Left lung (tissue), 10 donors: ENCODE data around the gene MDFIC. TPM values are rescaled to one million over a fixed set of nuclear protein-coding genes. Genes with fewer than 3 reads are reported as not detected.

ENCODE experiments used
- ATAC-seq: fragments of 200-7000 bp; cut with Tn5 transposase; one replicate; pipeline ENCODE4 v1.9.1; 2020; ENCODE audit warnings: moderate library complexity
- DNase-seq, 4 donors: peaks; one replicate each; pipeline ENCODE4 v3.0.0-alpha.2; 2013 to 2020
- H3K27ac ChIP-seq, 2 donors: fragments of 200-600 bp; sonication (generic) in 1 of 2; one replicate each; pipeline versions ENCODE4 v1.5.0 to v1.8.0; 2020 to 2021
- H3K27me3 ChIP-seq, 2 donors: fragments of 200-600 bp; sonication (generic) in 1 of 2; one replicate each; pipeline versions ENCODE4 v1.5.0 to v1.8.0; 2020 to 2021
- H3K36me3 ChIP-seq, 2 donors: fragments of 200-600 bp; sonication (generic) in 1 of 2; one replicate each; pipeline versions ENCODE4 v1.5.0 to v1.8.0; 2020 to 2021
- H3K4me1 ChIP-seq, 2 donors: fragments of 200-600 bp; one replicate each; pipeline ENCODE4 v1.8.0; 2021
- H3K4me3 ChIP-seq, 2 donors: fragments of 200-600 bp; sonication (generic) in 1 of 2; one replicate each; pipeline versions ENCODE4 v1.5.0 to v1.8.0; 2020 to 2021; ENCODE audit warnings: mild to moderate bottlenecking in 1 of 2
- H3K9me3 ChIP-seq, 2 donors: fragments of 200-600 bp; sonication (generic) in 1 of 2; one replicate each; pipeline versions ENCODE4 v1.5.0 to v1.8.0; 2020 to 2021
- CTCF ChIP-seq, 2 donors: fragments of 200-600 bp; sonication (generic) in 1 of 2; IDR thresholded peaks; one replicate each; pipeline versions ENCODE4 v1.5.0 to v1.8.0; 2021; ENCODE audit warnings: antibody characterized with exemption in 2 of 2
- intact Hi-C, 2 donors: fragments of 100-400 bp; cut with DNase I; formaldehyde crosslinking; loops; one replicate each; pipeline versions ENCODE4 v1.11.2 to v1.14.2; 2022
- polyA plus RNA-seq, 6 donors: library from polyadenylated mRNA; unstranded; fragments of 120-200 nt; gene quantifications; one replicate each; pipeline ENCODE4 v1.2.1, GENCODE V29; 2013; ENCODE audit not compliant: insufficient read length in 6 of 6
- total RNA-seq, 2 donors: library from RNA; stranded (reverse); fragmentation: NEBNext Ultra II Directional; extraction: Animal tissue kit (Norgen Biotek cat#: 25700); gene quantifications; one replicate each; pipeline ENCODE4 v1.2.1, GENCODE V29; 2021
- donor health status: DM: no; HTN: yes; CAD: no.
- donor health status: DM: no; HTN: no; CAD: no.

MDFIC gene
- total and polyA plus RNA-seq, 8 donors = 30.8 to 64.4 (median 57.9) TPM

DNA sequence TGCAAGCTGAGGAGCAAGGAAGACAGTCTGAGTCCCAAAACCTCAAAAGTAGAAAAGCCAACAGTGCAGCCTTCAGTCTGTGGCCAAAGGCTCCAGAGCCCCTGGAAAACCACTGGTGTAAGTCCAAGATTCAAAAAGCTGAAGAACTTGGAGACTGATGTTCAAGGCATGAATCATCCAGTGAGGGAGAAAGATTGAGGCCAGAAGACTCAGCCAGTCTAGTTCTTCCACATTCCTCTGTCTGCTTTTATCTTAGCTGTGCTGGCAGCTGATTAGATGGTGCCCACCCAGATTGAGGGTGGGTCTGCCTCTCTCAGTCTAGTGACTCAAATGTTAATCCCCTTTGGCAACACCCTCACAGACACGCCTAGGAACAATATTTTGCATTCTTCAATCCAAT lies 20.1 kb upstream of the MDFIC start:
- ATAC-seq = peak; percentile 40
- Histone ChIP-seq H3K4me3 (no peak overlapping the region), H3K36me3 (no peaks in the 10 kb centered on the region), H3K27ac (no peak overlapping the region), H3K27me3 (no peaks in the 10 kb centered on the region), H3K4me1 (no peaks in the 10 kb centered on the region), H3K9me3 (no peaks in the 10 kb centered on the region)
- no peak for DNase-seq
- TF ChIP-seq CTCF (IDR thresholded peaks at IDR 0.05) = no peak
- intact Hi-C loops = no loop called here

DNA sequence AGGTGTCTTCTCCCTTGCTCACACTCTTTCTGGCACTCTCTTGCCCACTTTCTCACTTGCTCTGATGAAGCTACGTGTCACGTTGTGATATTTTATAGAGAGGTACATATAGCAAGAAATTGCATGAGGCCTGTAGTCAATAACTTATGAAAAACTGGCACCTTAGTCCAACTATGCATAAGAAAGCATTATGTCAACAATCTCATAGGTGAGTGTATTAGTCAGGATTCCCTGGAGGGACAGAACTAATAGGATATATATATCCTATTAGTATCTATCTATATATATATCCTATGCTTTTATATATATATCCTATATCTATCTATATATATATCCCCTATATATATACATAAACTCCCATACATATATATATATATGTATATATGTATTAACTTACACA lies 18.8 kb upstream of the MDFIC start:
- Histone ChIP-seq H3K27me3 (no peaks in the 10 kb centered on the region), H3K9me3 (no peaks in the 10 kb centered on the region), H3K36me3 (no peaks in the 10 kb centered on the region), H3K4me3 (no peak overlapping the region), H3K4me1 (no peaks in the 10 kb centered on the region), H3K27ac (no peak overlapping the region)
- intact Hi-C loops = no loop called here
- DNase-seq = no peak
- TF ChIP-seq CTCF (IDR thresholded peaks at IDR 0.05) = no peak
- no peak for ATAC-seq

DNA sequence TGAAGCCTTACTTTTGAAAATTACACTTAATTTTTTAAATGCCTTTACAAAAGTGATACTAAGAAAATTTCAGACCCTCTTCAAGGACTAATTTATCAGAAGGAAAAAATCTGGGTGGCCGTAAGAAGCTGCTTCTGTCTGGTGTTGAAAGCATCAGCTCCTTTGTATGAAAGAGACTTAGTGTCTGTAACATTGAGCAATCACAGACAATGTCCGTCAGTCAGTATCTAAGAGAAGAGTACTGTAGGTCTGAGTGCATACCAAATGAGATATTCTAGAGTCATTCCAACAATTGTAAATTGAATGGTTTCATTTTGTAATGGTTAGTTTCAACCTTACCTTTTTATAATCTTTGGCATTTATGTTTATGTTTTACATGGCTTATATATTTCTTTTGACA lies 11.1 kb upstream of the MDFIC start:
- Histone ChIP-seq H3K4me3 (no peak overlapping the region), H3K27me3 (no peaks in the 10 kb centered on the region), H3K9me3 (no peaks in the 10 kb centered on the region), H3K4me1 (no peaks in the 10 kb centered on the region), H3K27ac (no peak overlapping the region), H3K36me3 (no peaks in the 10 kb centered on the region)
- TF ChIP-seq CTCF (IDR thresholded peaks at IDR 0.05) = no peak
- DNase-seq (no peak), ATAC-seq (no peak)
- intact Hi-C loops = no loop called here

GRCh38 chr7:114911411-114911810 lies 10.5 kb upstream of the MDFIC start:
- intact Hi-C loops = no loop called here
- ATAC-seq = no peak
- no peaks in the 10 kb centered on the region for H3K27me3 ChIP-seq

GRCh38 chr7:114916261-114916892 lies 5.5 kb upstream of the MDFIC start:
- intact Hi-C loops = no loop called here
- H3K4me3 ChIP-seq = no peak overlapping the region
- DNase-seq (no peak), ATAC-seq (no peak)
- no peaks in the 10 kb centered on the region for H3K9me3 ChIP-seq
- H3K4me1 ChIP-seq = no peaks in the 10 kb centered on the region
- no peak for TF ChIP-seq CTCF (IDR thresholded peaks at IDR 0.05)
- H3K36me3 ChIP-seq = no peaks in the 10 kb centered on the region
- H3K27me3 ChIP-seq = no peaks in the 10 kb centered on the region
- H3K27ac ChIP-seq = no peak overlapping the region

More at GRCh38 chr7:114911411-114911810, 10.5 kb upstream of the MDFIC start:
- no peak overlapping the region for H3K4me3 ChIP-seq
- H3K4me1 ChIP-seq = no peaks in the 10 kb centered on the region
- no peak for DNase-seq
- TF ChIP-seq CTCF (IDR thresholded peaks at IDR 0.05) = no peak
- H3K9me3 ChIP-seq = no peaks in the 10 kb centered on the region
- no peaks in the 10 kb centered on the region for H3K36me3 ChIP-seq
- H3K27ac ChIP-seq = no peak overlapping the region
